DMS 273 (cell line): Measurements from ENCODE around the gene RASAL2.
"Not testable (repeated sequence)": the region's sequence is repeated elsewhere in the genome, so short reads cannot be mapped to it uniquely, and the experiment has no call there.

Experiments used
- DNase-seq: peaks from one replicate; lab custom pipeline; 2025; ENCODE audit not compliant: unreplicated experiment; lab: John Stamatoyannopoulos, UW

The RASAL2 gene

GRCh38 chr1:178330848-178331497, 237.1 kb downstream of the RASAL2 start:
- DNase-seq = no peak

- no peak for DNase-seq
Measured at GRCh38 chr1:178335426-178335825, 241.5 kb downstream of the RASAL2 start.

GRCh38 chr1:178337091-178337706, 243.3 kb downstream of the RASAL2 start:
- no peak for DNase-seq

- DNase-seq = no peak
Measured at GRCh38 chr1:178339834-178340233, 245.9 kb downstream of the RASAL2 start.

- DNase-seq = no peak
Measured at GRCh38 chr1:178341261-178341956, 247.5 kb downstream of the RASAL2 start.

GRCh38 chr1:178342745-178343144, 248.8 kb downstream of the RASAL2 start:
- DNase-seq = no peak

GRCh38 chr1:178344513-178345091, 250.7 kb downstream of the RASAL2 start:
- peak; percentile 14 for DNase-seq

- DNase-seq = no peak
Measured at GRCh38 chr1:178345238-178345637, 251.3 kb downstream of the RASAL2 start.

GRCh38 chr1:178345807-178346206, 251.9 kb downstream of the RASAL2 start:
- DNase-seq = no peak

GRCh38 chr1:178349801-178350200, 255.9 kb downstream of the RASAL2 start:
- DNase-seq = no peak

- not testable (repeated sequence) for DNase-seq
Measured at GRCh38 chr1:178351911-178352310, 258.0 kb downstream of the RASAL2 start.

GRCh38 chr1:178352790-178353416, 259.0 kb downstream of the RASAL2 start:
- DNase-seq = no peak

- DNase-seq = no peak
Measured at GRCh38 chr1:178353524-178353923, 259.6 kb downstream of the RASAL2 start.

GRCh38 chr1:178354816-178355215, 260.9 kb downstream of the RASAL2 start:
- DNase-seq = no peak

- DNase-seq = no peak
Measured at GRCh38 chr1:178356299-178356698, 262.4 kb downstream of the RASAL2 start.

GRCh38 chr1:178358456-178358855, 264.6 kb downstream of the RASAL2 start:
- DNase-seq = no peak

- DNase-seq = no peak
Measured at GRCh38 chr1:178360421-178360820, 266.5 kb downstream of the RASAL2 start.

- peak; percentile 9 for DNase-seq
Measured at GRCh38 chr1:178361847-178362246, 267.9 kb downstream of the RASAL2 start.

GRCh38 chr1:178362747-178363146, 268.8 kb downstream of the RASAL2 start:
- no peak for DNase-seq

GRCh38 chr1:178364782-178365181, 270.9 kb downstream of the RASAL2 start:
- DNase-seq = no peak

GRCh38 chr1:178367151-178367550, 273.2 kb downstream of the RASAL2 start:
- no peak for DNase-seq
